Measurements from ENCODE around the gene NPHP4. TPM values are rescaled to one million over a fixed set of nuclear protein-coding genes. Genes with fewer than 3 reads are reported as not detected.

Gene NPHP4
- polyA plus RNA-seq, 1 of the 3 experiments (the other 2 are of a cell fraction) = 7.0 TPM

GRCh38 chr1:5982868-5983267 lies 9.4 kb downstream of the NPHP4 start:
- ChIA-PET CTCF (interaction anchor here (0.7 to 1.5 kb wide), 6 partner anchors 8 to 237 kb away, joined by 3 to 4 read pairs (median 3); no protein-coding TSS in a partner anchor), POLR2A (no interaction called here)
- Histone ChIP-seq H3K9ac (no peak overlapping the region), H3K79me2 (ENCODE audit: insufficient read depth) (no peaks in the 10 kb centered on the region), H3K9me3 (no peaks in the 10 kb centered on the region), H2AFZ (ENCODE audit: low read depth) (no peak overlapping the region), H3K4me3 (ENCODE audit: low read depth in 2 of 2, low read length in 1 of 2) (no peak overlapping the region), H3K9me2 (no peaks in the 10 kb centered on the region), H3K36me3 (replicated peaks in 1 of 2; ENCODE audit: control insufficient read depth in 1 of 2, insufficient read depth in 2 of 2, low read length in 1 of 2) (peaks cover 6 to 7% of the 10 kb centered on the region in 2 experiments), H4K20me1 (ENCODE audit: insufficient read depth) (no peaks in the 10 kb centered on the region), H3K27ac (ENCODE audit: low read depth in 2 of 2, low read length in 1 of 2) (peak overlapping the region in 1 of 2 experiments; percentile 47; a peak in 2 of 4 replicates), H3K27me3 (ENCODE audit: insufficient read depth) (no peaks in the 10 kb centered on the region), H3K4me2 (no peak overlapping the region), H3F3A (replicated peaks; ENCODE audit: insufficient read depth) (peaks cover 6% of the 10 kb centered on the region), H3K4me1 (ENCODE audit: control insufficient read depth in 1 of 2, insufficient read depth in 2 of 2, low read depth in 1 of 2, low read length in 1 of 2) (peaks cover 4 to 16% of the 10 kb centered on the region in 2 experiments; a peak in 2 of 4 replicates)
- no peak for DNase-seq
- TF ChIP-seq MAX (IDR thresholded peaks at IDR 0.05; ENCODE audit: low read depth) (no peak), RFX5 (IDR thresholded peaks at IDR 0.05; ENCODE audit: low read length) (no peak), FOSL2 (IDR thresholded peaks at IDR 0.05; ENCODE audit: borderline replicate concordance, low read depth) (no peak), PBX3 (IDR thresholded peaks at IDR 0.05) (no peak), TEAD4 (IDR thresholded peaks at IDR 0.05; ENCODE audit: borderline replicate concordance, insufficient read depth) (no peak), CHD2 (IDR thresholded peaks at IDR 0.05; ENCODE audit: low read length, partially characterized antibody) (no peak), ELF1 (IDR thresholded peaks at IDR 0.05) (no peak), FOXJ3 (CRISPR knock-in tag; IDR thresholded peaks at IDR 0.05) (no peak), SMC3 (IDR thresholded peaks at IDR 0.05; ENCODE audit: low read depth, low read length) (no peak), RAD21 (IDR thresholded peaks at IDR 0.05; ENCODE audit: low read length) (no peak), RCOR1 (IDR thresholded peaks at IDR 0.05; ENCODE audit: low read length) (no peak), GATA2 (CRISPR knock-in tag; IDR thresholded peaks at IDR 0.05) (no peak), REST (IDR thresholded peaks at IDR 0.05; ENCODE audit: low read depth, low read length) (no peak), NRF1 (IDR thresholded peaks at IDR 0.05; ENCODE audit: low read depth, low read length) (no peak)
- TF ChIP-seq, protein P1, sequence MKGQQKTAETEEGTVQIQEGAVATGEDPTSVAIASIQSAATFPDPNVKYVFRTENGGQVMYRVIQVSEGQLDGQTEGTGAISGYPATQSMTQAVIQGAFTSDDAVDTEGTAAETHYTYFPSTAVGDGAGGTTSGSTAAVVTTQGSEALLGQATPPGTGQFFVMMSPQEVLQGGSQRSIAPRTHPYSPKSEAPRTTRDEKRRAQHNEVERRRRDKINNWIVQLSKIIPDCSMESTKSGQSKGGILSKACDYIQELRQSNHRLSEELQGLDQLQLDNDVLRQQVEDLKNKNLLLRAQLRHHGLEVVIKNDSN (IDR thresholded peaks at IDR 0.05; ENCODE audit: borderline replicate concordance, low read depth) = no peak
- TF ChIP-seq, protein P2, sequence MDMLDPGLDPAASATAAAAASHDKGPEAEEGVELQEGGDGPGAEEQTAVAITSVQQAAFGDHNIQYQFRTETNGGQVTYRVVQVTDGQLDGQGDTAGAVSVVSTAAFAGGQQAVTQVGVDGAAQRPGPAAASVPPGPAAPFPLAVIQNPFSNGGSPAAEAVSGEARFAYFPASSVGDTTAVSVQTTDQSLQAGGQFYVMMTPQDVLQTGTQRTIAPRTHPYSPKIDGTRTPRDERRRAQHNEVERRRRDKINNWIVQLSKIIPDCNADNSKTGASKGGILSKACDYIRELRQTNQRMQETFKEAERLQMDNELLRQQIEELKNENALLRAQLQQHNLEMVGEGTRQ (IDR thresholded peaks at IDR 0.05; ENCODE audit: borderline replicate concordance, low read depth, low read length) = no peak
- 92% methylated on average over 5 of the region's 5 CpGs for whole genome bisulfite sequencing (ENCODE audit: low lambda C conversion rate)
